Body of pancreas (tissue), 4 donors: ENCODE measurements around the gene SCRN3. TPM values are rescaled to one million over a fixed set of nuclear protein-coding genes. Genes with fewer than 3 reads are reported as not detected.
"Not testable (repeated sequence)": the region's sequence is repeated elsewhere in the genome, so short reads cannot be mapped to it uniquely, and the experiment has no call there.

Experiments used
- ATAC-seq: fragments of 150-250 bp; one replicate; pipeline ENCODE4 v1.9.1; 2016
- DNase-seq, 4 donors: peaks; one replicate each; pipeline ENCODE4 v3.0.0-alpha.2; 2019
- H3K27ac ChIP-seq, 4 donors: fragments of 200-600 bp; sonication (generic); 1 replicate in 3 of 4; 2 replicates in 1 of 4; pipeline versions ENCODE4 v1.5.1 to v1.6.1; 2016 to 2019; ENCODE audit warnings: mild to moderate bottlenecking in 1 of 4, mixed read lengths in 1 of 4, moderate library complexity in 1 of 4
- H3K27me3 ChIP-seq, 2 donors: fragments of 200-600 bp; sonication (generic); one replicate each; pipeline ENCODE4 v1.6.0; 2016; ENCODE audit warnings: mild to moderate bottlenecking in 1 of 2
- H3K36me3 ChIP-seq, 2 donors: fragments of 200-600 bp; sonication (generic); replicated peaks in 1 of 2; 2 replicates each; pipeline ENCODE4 v1.5.1; 2016; ENCODE audit warnings: low read depth in 2 of 2; ENCODE audit not compliant: insufficient read depth in 1 of 2
- H3K4me1 ChIP-seq: fragments of 200-600 bp; sonication (generic); one replicate; pipeline ENCODE4 v1.6.0; 2016
- H3K4me3 ChIP-seq, 2 donors: fragments of 200-600 bp; sonication (generic); 1 replicate in 1 of 2; 2 replicates in 1 of 2; pipeline ENCODE4 v1.5.1; 2016 to 2019
- H3K9me3 ChIP-seq, 3 donors: fragments of 200-600 bp; sonication (generic); 1 replicate in 2 of 3; 2 replicates in 1 of 3; pipeline ENCODE4 v1.5.1; 2016
- POLR2A ChIP-seq, 3 donors: fragments of 450-650 bp; IDR thresholded peaks; one replicate each; pipeline ENCODE4 v1.6.1; 2016; ENCODE audit warnings: antibody characterized with exemption in 3 of 3, mild to moderate bottlenecking in 2 of 3
- WGBS, 2 donors: methylation state at CpG; one replicate each; pipeline ENCODE4 v1.1.5; 2017; 5-methylcytosine and 5-hydroxymethylcytosine counted together
- intact Hi-C: fragments of 100-400 bp; cut with DNase I; formaldehyde crosslinking; loops from one replicate; pipeline ENCODE4 v1.15.1; 2023
- total RNA-seq, 2 donors: library from RNA; depleted of rRNA; stranded (reverse); fragments of >200 nt; gene quantifications; one replicate each; pipeline ENCODE4 v1.1.0, GENCODE V29; 2016
- TF ChIP-seq, protein P1 (sequence below), 7 experiments: fragments of 450-650 bp in 4 of 7; fragments of 200-600 bp in 3 of 7; sonication (generic) in 3 of 7; IDR thresholded peaks; one replicate each; pipeline ENCODE4 v1.5.1; 2016 to 2019; ENCODE audit warnings: antibody characterized with exemption in 7 of 7

Gene SCRN3
- total RNA-seq, 2 donors from 2014 or later, result 18.7 to 19.8 TPM

- peaks cover 0 to 10% (median 0%) of the 10 kb centered on the region in 3 donors for H3K9me3 ChIP-seq
- no peaks in the 10 kb centered on the region for H3K4me1 ChIP-seq
- TF ChIP-seq, protein P1, sequence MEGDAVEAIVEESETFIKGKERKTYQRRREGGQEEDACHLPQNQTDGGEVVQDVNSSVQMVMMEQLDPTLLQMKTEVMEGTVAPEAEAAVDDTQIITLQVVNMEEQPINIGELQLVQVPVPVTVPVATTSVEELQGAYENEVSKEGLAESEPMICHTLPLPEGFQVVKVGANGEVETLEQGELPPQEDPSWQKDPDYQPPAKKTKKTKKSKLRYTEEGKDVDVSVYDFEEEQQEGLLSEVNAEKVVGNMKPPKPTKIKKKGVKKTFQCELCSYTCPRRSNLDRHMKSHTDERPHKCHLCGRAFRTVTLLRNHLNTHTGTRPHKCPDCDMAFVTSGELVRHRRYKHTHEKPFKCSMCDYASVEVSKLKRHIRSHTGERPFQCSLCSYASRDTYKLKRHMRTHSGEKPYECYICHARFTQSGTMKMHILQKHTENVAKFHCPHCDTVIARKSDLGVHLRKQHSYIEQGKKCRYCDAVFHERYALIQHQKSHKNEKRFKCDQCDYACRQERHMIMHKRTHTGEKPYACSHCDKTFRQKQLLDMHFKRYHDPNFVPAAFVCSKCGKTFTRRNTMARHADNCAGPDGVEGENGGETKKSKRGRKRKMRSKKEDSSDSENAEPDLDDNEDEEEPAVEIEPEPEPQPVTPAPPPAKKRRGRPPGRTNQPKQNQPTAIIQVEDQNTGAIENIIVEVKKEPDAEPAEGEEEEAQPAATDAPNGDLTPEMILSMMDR (IDR thresholded peaks at IDR 0.05), result no peak
- no peak for TF ChIP-seq POLR2A (IDR thresholded peaks at IDR 0.05)
- intact Hi-C loops, result no loop called here
- WGBS, 2 donors, result 88 to 92% methylated on average over 2 of the region's 2 CpGs
- peaks cover 0 to 4% of the 10 kb centered on the region in 2 donors for H3K36me3 ChIP-seq
- no peak for DNase-seq
- no peak for ATAC-seq
- H3K27ac ChIP-seq, result no peak overlapping the region
- H3K4me3 ChIP-seq, result no peak overlapping the region
- no peaks in the 10 kb centered on the region for H3K27me3 ChIP-seq
Observed at GRCh38 chr2:174365571-174365970, 30.0 kb upstream of the SCRN3 start.

- Histone ChIP-seq H3K4me3 (no peak overlapping the region), H3K27ac (no peak overlapping the region), H3K27me3 (no peaks in the 10 kb centered on the region), H3K36me3 (peaks cover 0 to 4% of the 10 kb centered on the region in 2 donors), H3K9me3 (peaks cover 0 to 9% (median 0%) of the 10 kb centered on the region in 3 donors), H3K4me1 (no peaks in the 10 kb centered on the region)
- DNase-seq (no peak), ATAC-seq (no peak)
- intact Hi-C loops, result no loop called here
- TF ChIP-seq POLR2A (IDR thresholded peaks at IDR 0.05), result no peak
- WGBS, 2 donors, result 89 to 94% methylated on average over 1 of the region's 1 CpG
Observed at GRCh38 chr2:174368691-174369090, 26.8 kb upstream of the SCRN3 start.

DNA sequence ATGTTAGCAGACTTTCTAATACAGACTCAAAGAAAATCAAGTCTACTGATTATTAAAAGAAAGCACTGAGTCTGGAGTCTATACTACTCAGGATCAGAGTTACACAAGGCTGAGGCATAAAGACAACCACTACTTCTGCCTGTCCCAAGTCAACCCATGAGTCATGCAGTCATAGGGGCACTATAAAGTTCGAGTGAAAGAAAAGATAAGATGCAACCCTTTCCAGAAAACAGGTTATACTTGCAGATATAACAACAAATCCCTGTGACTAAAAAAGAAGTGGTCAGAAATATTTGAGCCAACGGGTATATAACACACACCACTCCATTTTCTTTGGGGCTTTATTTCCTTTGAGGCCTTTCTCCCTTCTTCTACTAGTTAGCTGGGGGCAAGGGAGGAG, 18.6 kb upstream of the SCRN3 start:
- TF ChIP-seq, protein P1 (IDR thresholded peaks at IDR 0.05), result no peak
- TF ChIP-seq POLR2A (IDR thresholded peaks at IDR 0.05), result no peak
- intact Hi-C loops, result no loop called here

DNA sequence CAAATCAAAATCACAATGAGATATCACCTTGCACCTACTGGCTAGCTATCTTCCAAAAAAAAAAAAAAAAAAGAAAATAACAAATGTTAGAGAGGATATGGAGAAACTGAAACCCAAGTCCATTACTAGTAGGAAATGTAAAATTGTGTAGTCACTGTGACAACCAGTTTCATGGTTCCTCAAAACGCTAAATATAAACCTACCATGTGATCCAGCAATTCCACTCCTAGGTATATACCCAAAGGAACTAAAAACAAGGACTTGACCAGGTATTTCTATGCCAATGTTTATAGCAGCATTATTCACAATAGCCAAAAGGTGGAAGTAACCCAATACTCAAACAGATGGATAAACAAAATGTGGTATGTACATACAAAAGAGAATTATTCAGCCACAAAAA, 11.7 kb upstream of the SCRN3 start:
- Histone ChIP-seq H3K36me3 (peaks cover 14 to 22% of the 10 kb centered on the region in 2 donors), H3K4me3 (no peak overlapping the region), H3K27ac (no peak overlapping the region), H3K27me3 (no peaks in the 10 kb centered on the region), H3K9me3 (no peaks in the 10 kb centered on the region), H3K4me1 (no peaks in the 10 kb centered on the region)
- DNase-seq (no peak), ATAC-seq (no peak)
- 69 to 88% methylated on average over 1 of the region's 1 CpG for WGBS, 2 donors
- intact Hi-C loops, result no loop called here
- TF ChIP-seq, protein P1 (IDR thresholded peaks at IDR 0.05), result no peak
- TF ChIP-seq POLR2A (IDR thresholded peaks at IDR 0.05), result no peak

More for the DNA sequence above, 18.6 kb upstream of the SCRN3 start:
- no peak overlapping the region for H3K27ac ChIP-seq
- H3K27me3 ChIP-seq, result no peaks in the 10 kb centered on the region
- 76 to 79% methylated on average over 2 of the region's 2 CpGs for WGBS, 2 donors
- ATAC-seq (no peak), DNase-seq (no peak)
- H3K36me3 ChIP-seq, result peaks cover 0 to 22% of the 10 kb centered on the region in 2 donors
- no peaks in the 10 kb centered on the region for H3K9me3 ChIP-seq
- no peaks in the 10 kb centered on the region for H3K4me1 ChIP-seq
- H3K4me3 ChIP-seq, result no peak overlapping the region

GRCh38 chr2:174385201-174385600, 10.3 kb upstream of the SCRN3 start:
- 84 to 87% methylated on average over 3 of the region's 3 CpGs for WGBS, 2 donors
- H3K36me3 ChIP-seq, result peaks cover 14 to 19% of the 10 kb centered on the region in 2 donors
- H3K4me3 ChIP-seq, result no peak overlapping the region
- no peaks in the 10 kb centered on the region for H3K9me3 ChIP-seq
- TF ChIP-seq, protein P1 (IDR thresholded peaks at IDR 0.05), result no peak
- no peak for TF ChIP-seq POLR2A (IDR thresholded peaks at IDR 0.05)
- ATAC-seq (no peak), DNase-seq (no peak)
- no peak overlapping the region for H3K27ac ChIP-seq
- H3K27me3 ChIP-seq, result no peaks in the 10 kb centered on the region
- intact Hi-C loops, result no loop called here
- no peaks in the 10 kb centered on the region for H3K4me1 ChIP-seq

DNA sequence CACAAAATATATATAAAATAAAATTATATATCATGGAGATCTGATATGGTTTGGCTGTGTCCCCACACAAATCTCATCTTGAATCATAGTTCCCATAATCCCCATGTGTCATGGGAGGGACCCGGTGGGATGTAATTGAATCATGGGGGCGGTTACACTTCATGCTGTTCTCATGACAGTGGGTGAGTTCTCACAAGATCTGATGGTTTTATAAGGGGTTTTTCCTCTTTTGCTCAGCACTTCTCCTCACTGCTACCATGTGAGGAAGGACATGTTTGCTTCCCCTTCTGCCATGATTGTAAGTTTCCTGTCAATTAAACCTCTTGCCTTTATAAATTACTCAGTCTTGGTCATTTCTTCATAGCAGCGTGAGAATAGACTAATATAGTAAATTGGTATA, 6.8 kb upstream of the SCRN3 start:
- H3K36me3 ChIP-seq, result peaks cover 14 to 15% of the 10 kb centered on the region in 2 donors
- intact Hi-C loops, H3K27me3 ChIP-seq, H3K4me1 ChIP-seq, ATAC-seq, H3K27ac ChIP-seq, H3K9me3 ChIP-seq, DNase-seq, H3K4me3 ChIP-seq: not testable (repeated sequence)
- 88 to 91% methylated on average over 3 of the region's 3 CpGs for WGBS, 2 donors
